Activated CD8-positive, alpha-beta memory T cell treated with anti-CD3 and anti-CD28 coated beads, Interleukin-2, amount 50 U/mL, for 24 hours (primary cell): ENCODE data around the gene PGAM2.

Source experiments
- DNase-seq: peaks from one replicate; pipeline ENCODE4 v3.0.0-alpha.2; 2020; ENCODE audit errors: extremely low read depth

The PGAM2 gene

GRCh38 chr7:44103923-44104859, 38.8 kb upstream of the PGAM2 start, which contains the start of gene AEBP1:
TSS of gene AEBP1 (plus strand) at chr7:44104345. CDS start at chr7:44104666, 321 bp downstream.
- DNase-seq, result no peak

GRCh38 chr7:44103566-44103922, 38.2 kb upstream of the PGAM2 start:
- no peak for DNase-seq

DNA sequence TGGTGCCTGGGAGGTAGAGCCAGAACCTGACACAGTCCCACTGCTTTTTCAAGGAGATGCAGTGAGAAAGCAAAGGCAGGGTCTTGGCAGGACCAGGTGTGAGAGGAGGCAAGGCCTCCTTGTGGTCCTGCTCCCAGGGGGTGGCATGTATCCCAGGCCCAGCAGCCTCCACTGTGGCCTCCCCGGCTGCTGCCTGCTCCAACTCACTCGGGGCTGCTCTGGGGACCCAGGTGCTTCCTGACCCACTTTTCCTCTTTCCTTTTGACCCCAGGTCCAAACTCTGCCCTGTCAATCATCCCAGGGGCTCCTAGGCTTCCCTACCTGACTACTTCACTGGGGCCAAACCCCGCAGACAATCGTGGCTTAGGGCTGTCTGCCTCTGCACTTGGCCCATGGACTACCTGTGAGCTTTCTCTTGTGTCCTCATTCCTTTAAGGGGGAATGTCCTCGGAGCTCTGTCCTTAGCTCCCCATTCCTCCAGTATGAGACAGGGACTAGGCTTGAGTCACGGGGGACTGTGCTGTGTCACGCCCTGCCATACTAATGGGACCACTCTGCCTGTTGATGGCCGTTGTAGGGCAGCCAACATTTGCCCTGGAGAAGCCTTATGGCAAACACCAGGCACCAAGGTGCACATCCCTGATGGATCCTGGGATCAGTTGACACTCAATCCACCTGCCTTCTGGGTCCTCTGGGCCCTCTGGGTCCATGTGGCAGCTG, 37.6 kb upstream of the PGAM2 start:
- no peak for DNase-seq

DNA sequence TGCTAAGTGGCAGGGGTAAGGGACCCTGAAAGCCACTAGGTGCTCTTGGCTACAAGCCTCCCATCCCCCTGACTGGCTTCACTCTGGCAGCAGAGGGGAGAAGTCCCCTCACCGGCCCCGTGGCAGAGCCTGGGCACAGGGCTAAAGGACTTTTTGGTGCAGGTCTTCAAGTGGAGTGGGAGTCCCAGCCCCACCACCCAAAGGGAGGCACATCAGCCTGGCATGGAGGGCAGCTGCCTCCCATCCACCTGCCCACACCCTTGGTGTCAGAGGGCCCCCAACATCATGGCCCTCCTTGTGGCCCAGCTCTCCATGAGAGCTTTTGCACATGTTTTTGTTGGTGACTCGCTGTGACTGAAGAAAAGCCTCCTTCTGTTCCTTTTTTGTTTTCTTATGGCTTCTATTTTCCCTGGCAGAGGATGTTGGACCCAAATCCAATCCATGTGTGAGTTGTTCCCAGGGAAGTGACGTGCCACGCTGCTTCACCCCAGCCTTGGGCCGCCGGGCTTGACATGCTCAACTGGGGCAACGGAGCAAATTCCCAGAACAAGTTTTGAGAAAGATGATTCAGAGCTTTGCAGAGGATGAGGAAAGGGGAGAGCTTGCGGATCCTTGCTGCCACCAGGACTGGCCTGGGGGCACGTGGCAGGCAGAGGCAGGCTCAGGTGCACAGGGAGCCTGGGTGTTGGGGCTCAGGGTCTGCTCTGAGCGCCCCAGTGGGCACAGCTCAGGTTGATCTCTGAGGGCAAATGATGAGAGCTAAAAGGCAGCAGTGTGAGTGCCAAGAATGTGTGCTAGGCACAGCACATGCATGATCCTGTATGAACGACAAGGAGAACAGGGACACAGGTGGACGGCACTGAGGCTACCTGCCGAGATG, 36.8 kb upstream of the PGAM2 start:
- DNase-seq, result no peak

- no peak for DNase-seq
Measured at GRCh38 chr7:44101303-44101965, 36.1 kb upstream of the PGAM2 start.

DNA sequence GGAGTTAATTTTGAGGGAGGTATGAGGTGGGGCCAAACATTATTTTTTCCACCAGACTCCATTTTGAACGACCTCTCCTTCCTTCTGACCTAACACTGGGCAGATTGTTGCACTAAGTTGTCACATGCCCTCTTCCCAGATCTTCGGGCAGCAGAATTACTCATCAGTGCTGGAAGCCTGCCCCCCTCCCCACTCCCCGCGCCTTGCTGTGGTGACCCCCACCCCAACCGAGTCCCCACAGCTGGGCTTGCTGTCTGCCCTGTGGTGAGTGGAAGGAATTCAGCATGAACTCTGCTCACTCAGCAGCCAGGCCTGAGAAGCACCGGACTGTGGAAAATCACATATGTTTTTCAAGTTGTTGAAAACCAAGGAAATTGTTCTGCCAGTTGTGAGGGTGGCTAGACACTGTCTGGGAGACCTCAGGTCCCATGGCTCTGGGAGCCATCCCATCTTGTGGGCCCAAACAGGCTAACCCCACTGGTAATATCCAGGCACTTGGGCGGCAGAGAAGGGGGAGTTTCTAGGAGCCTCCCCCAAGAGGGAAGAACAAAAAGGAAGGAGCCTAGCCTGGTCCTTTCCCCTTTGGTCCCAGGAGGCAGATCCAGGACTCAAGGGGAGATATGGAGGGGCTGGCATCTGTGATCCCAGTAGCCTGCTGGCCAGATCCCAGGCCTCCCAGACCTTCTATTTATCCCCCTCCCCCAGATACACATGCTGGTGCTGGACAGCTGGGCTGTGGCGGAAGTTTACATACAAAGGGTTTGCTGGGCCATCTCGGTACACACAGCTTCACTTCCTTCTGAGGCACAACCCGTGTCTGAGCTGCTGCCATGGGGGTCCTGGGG, 35.3 kb upstream of the PGAM2 start:
- DNase-seq, result no peak

DNA sequence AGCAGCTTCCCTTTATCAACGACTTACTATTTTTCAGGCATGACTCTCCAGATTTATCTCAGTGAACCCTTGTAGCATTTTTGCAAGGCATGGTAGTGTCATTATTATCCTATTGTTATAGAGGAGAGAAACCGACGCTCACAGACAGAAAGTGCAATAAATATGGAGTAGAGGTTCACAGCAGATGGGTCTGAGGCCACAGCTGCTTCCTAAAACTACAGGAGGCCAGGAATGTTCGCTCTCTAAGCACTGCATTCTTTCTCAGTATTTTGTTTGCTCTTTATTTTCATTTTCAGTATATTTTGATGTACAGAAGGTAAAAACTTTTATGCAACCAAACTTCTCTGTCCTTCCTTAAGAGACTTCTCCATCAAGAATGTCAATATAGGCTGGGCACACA, 34.3 kb upstream of the PGAM2 start:
- no peak for DNase-seq

DNA sequence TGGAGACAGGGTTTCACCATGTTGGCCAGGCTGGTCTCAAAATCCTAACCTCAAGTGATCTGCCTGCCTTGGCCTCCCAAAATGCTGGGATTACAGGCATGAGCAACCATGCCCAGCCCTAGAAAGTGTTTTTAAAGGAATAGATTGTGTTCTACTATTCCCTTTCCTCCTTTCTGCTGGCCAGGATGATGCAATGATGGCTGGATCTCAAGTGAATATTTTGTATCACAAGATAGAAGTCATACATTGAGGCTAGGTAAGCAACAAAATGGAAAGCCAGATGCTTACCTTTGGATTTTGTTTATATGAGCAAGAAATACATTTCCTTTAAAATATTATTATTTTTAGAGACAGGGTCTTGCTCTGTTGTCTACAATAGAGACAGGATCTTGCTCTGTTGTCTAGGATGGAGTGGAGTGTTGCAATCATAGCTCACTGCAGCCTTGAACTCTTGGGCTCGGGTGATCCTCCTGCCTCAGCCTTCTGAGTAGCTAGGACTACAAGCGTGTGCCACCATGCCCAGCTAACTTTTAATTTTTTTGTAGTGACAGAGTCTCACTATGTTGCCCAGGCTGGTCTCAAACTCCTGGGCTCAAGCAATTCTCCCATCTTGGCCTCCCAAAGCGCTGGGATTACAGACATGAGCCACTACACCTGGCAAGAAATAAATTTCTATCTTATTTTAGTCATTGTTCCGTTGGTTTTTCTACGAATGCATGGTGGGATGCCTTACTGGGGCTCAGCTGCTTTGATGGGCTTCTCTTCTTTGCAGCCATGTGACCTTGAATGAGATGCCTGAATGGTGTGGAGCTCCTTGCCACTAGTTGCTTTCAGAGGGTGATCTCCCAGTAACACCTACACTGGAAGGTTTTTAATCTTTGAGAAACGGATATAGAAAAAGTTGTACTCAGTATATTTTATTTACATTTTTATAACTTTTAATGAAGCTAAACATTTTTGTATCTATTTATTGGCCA, 33.0 kb upstream of the PGAM2 start:
- no peak for DNase-seq

- DNase-seq, result no peak
Measured at GRCh38 chr7:44097064-44097932, 31.9 kb upstream of the PGAM2 start.

DNA sequence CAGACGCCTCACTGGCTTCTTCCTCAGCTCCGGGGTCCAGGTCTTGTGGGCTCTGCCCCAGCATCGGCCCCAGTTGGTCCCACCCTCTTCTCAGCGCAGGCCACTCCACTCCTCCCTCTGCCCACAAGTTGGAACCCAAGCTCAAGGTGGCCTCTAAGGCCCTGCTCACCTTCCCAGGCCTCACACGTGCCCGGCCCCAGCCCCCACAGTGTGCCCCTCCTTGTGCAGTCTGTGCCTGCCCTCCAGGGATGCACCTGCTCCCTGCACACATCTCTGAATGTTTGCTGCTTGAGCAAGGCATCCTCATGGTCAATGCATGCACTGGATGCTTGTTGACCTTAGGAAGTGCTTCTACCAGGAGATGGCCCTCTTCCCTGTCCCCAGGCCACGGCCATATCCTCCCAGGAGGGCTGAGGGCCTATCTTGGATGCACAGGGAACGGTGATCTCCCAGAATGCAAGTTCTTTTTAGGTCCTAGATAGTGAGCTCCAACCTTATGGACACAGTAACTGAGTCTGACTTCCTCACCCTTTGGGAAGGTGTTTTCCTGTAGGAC, 31.0 kb upstream of the PGAM2 start:
- no peak for DNase-seq

DNA sequence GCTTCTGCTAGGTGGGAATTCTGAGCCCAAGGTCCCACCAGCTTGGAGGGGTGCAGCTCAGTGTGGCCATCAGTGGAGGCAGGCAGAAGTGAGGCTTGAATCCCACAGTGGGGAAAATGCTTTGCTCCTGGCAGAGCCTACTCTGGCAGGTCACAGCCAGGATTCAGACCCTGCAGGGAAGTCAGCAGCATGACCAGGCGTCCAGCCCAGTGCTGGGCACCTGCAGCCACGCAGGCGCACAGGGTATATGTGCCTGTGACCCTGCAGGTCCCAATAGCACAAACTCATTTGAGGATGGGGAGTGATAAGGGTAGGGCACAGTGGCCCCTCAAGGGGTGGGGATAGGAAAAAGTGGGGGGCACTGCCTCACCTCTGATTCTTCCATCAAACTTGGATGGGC, 30.4 kb upstream of the PGAM2 start:
- no peak for DNase-seq

- no peak for DNase-seq
Measured at GRCh38 chr7:44094883-44095592, 29.7 kb upstream of the PGAM2 start.

- no peak for DNase-seq
Measured at GRCh38 chr7:44094365-44094764, 29.0 kb upstream of the PGAM2 start.

- DNase-seq, result no peak
Measured at GRCh38 chr7:44093102-44093641, 27.8 kb upstream of the PGAM2 start.

GRCh38 chr7:44087911-44088838, 22.8 kb upstream of the PGAM2 start:
- DNase-seq, result no peak

GRCh38 chr7:44086627-44087026, 21.3 kb upstream of the PGAM2 start:
- DNase-seq, result no peak
